ENCODE measurements around the gene CCDC18. TPM values are rescaled to one million over a fixed set of nuclear protein-coding genes. Genes with fewer than 3 reads are reported as not detected.
A peak's percentile ranks its signal among the peaks of the same experiment; 100 is the strongest.

CCDC18 gene
- total RNA-seq, 1 experiment from 2014 or later = 23.0 TPM

DNA sequence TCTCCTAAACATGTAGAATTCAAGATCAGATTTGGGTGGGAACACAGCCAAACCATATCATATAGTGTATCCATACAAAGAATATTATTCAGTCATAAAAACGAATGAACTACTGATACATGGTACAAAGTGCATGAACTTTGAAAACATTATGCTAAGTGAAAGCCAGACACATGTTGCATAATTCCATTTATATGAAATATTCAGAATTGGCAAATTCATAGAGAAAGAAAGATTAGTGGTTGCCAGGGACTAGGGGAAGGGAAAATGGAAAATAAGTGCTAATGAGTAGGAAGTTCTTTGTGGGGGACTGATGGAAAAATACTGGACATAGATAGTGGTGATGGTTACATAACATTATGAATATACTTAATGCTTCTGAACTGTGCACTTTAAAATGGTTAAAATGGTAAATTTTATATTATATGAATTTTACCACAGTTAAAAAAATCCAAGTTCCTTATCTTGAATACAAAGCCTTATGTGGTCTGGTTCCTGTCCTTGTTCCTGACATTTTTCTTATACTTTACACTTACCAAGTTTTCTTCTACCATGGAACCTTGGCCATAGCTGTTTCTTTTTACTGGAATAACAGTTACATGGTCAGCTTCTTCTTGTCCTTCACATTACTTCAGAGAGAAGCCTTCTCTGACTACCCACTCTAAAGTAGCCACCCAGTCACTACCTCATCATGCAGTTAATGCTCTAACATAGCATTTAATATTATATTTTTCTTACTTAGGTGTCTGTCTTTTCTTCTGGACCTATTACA is 64.0 kb downstream of the CCDC18 start (continued):
- TF ChIP-seq, protein P1, sequence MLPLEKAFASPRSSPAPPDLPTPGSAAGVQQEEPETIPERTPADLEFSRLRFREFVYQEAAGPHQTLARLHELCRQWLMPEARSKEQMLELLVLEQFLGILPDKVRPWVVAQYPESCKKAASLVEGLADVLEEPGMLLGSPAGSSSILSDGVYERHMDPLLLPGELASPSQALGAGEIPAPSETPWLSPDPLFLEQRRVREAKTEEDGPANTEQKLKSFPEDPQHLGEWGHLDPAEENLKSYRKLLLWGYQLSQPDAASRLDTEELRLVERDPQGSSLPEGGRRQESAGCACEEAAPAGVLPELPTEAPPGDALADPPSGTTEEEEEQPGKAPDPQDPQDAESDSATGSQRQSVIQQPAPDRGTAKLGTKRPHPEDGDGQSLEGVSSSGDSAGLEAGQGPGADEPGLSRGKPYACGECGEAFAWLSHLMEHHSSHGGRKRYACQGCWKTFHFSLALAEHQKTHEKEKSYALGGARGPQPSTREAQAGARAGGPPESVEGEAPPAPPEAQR (CRISPR knock-in tag; IDR thresholded peaks at IDR 0.05) = no peak
- no peak for TF ChIP-seq JUN (CRISPR knock-in tag; IDR thresholded peaks at IDR 0.05)

GRCh38 chr1:93251966-93252365 is 71.4 kb downstream of the CCDC18 start:
- Mint-ChIP-seq H3K27me3 (ENCODE audit: low read depth) (no peaks in the 10 kb centered on the region), H3K27ac (peak overlapping the region; percentile 10; the same call in 1 of the 2 replicates)

More at GRCh38 chr1:93251966-93252365, 71.4 kb downstream of the CCDC18 start:
- Mint-ChIP-seq H3K9me3 (no peaks in the 10 kb centered on the region), H3K4me3 (no peak overlapping the region), H3K36me3 (peaks cover 5% of the 10 kb centered on the region), H3K4me1 (peaks cover 18% of the 10 kb centered on the region)
- ChIA-PET POLR2A (no interaction called here), CTCF (interaction anchor here (1.9 kb wide), 1 partner anchor 53 kb away, joined by 4 read pairs; no protein-coding TSS in a partner anchor)
- TF ChIP-seq E2F1 (CRISPR knock-in tag; IDR thresholded peaks at IDR 0.05) (no peak), ZNF219 (CRISPR knock-in tag; IDR thresholded peaks at IDR 0.05; ENCODE audit: borderline replicate concordance) (no peak), GABPB1 (CRISPR knock-in tag; IDR thresholded peaks at IDR 0.05) (no peak), USF1 (CRISPR knock-in tag; IDR thresholded peaks at IDR 0.05) (no peak), JAZF1 (CRISPR knock-in tag; IDR thresholded peaks at IDR 0.05) (no peak), SOX15 (CRISPR knock-in tag; IDR thresholded peaks at IDR 0.05) (no peak), EMX1 (CRISPR knock-in tag; IDR thresholded peaks at IDR 0.05) (no peak), ETV6 (CRISPR knock-in tag; IDR thresholded peaks at IDR 0.05) (no peak)
- TF ChIP-seq, protein P2, sequence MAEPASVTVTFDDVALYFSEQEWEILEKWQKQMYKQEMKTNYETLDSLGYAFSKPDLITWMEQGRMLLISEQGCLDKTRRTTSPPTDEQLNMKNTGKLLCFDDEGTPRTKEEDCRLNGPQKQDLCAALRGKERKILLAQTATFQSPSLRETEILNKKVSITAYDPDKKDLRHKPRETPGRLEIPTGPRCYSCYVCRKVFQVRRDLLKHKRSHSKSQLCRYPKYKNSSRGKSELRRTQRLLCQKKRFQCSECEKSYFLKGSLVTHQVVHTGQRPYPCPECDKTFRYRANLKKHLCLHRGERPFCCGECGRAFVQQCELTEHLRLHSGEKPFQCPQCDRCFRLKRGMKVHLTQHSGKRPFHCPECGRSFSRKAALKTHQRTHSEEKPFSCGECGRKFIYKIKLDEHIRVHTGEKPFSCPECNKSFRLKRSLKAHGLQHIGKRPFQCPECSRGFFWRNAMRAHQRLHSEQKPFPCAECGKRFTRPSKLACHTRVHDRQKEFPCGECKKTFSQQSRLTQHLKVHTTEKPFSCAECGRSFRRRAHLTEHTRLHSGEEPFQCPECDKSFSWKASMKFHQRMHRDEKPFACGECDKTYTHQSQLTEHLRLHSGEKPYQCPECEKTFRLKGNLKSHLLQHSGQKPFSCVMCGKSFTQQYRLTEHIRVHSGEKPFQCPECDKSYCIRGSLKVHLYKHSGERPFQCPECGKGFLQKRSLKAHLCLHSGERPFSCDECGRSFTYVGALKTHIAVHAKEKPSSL (CRISPR knock-in tag; conservative IDR thresholded peaks at IDR 0.05) = no peak
- TF ChIP-seq, protein P3, sequence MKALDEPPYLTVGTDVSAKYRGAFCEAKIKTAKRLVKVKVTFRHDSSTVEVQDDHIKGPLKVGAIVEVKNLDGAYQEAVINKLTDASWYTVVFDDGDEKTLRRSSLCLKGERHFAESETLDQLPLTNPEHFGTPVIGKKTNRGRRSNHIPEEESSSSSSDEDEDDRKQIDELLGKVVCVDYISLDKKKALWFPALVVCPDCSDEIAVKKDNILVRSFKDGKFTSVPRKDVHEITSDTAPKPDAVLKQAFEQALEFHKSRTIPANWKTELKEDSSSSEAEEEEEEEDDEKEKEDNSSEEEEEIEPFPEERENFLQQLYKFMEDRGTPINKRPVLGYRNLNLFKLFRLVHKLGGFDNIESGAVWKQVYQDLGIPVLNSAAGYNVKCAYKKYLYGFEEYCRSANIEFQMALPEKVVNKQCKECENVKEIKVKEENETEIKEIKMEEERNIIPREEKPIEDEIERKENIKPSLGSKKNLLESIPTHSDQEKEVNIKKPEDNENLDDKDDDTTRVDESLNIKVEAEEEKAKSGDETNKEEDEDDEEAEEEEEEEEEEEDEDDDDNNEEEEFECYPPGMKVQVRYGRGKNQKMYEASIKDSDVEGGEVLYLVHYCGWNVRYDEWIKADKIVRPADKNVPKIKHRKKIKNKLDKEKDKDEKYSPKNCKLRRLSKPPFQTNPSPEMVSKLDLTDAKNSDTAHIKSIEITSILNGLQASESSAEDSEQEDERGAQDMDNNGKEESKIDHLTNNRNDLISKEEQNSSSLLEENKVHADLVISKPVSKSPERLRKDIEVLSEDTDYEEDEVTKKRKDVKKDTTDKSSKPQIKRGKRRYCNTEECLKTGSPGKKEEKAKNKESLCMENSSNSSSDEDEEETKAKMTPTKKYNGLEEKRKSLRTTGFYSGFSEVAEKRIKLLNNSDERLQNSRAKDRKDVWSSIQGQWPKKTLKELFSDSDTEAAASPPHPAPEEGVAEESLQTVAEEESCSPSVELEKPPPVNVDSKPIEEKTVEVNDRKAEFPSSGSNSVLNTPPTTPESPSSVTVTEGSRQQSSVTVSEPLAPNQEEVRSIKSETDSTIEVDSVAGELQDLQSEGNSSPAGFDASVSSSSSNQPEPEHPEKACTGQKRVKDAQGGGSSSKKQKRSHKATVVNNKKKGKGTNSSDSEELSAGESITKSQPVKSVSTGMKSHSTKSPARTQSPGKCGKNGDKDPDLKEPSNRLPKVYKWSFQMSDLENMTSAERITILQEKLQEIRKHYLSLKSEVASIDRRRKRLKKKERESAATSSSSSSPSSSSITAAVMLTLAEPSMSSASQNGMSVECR (CRISPR knock-in tag; IDR thresholded peaks at IDR 0.05; ENCODE audit: borderline replicate concordance) = no peak
- ATAC-seq (no peak), DNase-seq (ENCODE audit: low spot score) (no peak)

All from WTC11 (cell line).